ENCODE data around the gene GPX5.

DNA sequence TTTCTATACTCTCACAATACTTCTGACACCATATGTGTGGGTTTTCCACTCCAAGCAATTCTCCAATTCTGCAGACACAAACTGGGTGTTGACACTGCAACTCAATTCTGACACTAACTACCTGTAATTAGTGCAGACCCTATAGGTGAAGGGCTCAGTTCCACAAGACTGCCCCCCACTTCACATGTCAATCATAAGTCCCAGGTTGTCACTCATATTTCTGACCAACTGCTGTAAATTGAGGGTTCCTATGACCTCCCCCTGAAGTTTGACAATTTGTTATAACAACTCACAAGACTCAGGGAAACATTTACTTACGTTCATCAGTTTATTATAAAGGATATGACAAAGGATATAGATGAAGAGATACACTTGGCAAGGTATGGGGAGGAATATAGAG lies 28.4 kb upstream of the GPX5 start:
- no peak for TF ChIP-seq TAF1 (IDR thresholded peaks at IDR 0.05; ENCODE audit: low read depth, low read length)
- no peak for TF ChIP-seq POLR2AphosphoS5 (IDR thresholded peaks at IDR 0.05; ENCODE audit: low read depth, low read length)
- no peak for TF ChIP-seq POLR2A (IDR thresholded peaks at IDR 0.05; ENCODE audit: low read depth, low read length)
- TF ChIP-seq PAX5 (IDR thresholded peaks at IDR 0.05; ENCODE audit: insufficient read depth, low read length, severe bottlenecking): no peak
- no peak for TF ChIP-seq SPI1 (IDR thresholded peaks at IDR 0.05; ENCODE audit: low read depth, low read length)
